Measurements from ENCODE around the gene NTN3.

Gene NTN3

GRCh38 chr16:2481676-2482075 lies 10.6 kb downstream of the NTN3 start:
- no peaks in the 10 kb centered on the region for H3K36me3 ChIP-seq (ENCODE audit: control insufficient read depth, insufficient read depth, low read length)
- DNase-seq (ENCODE audit: extremely low read depth, insufficient read length), result no peak
- H3K27me3 ChIP-seq (replicated peaks; ENCODE audit: control insufficient read depth, insufficient read depth, low read length), result no peaks in the 10 kb centered on the region
- no peak overlapping the region for H3K4me3 ChIP-seq (replicated peaks; ENCODE audit: low read depth, low read length)
- no peak for TF ChIP-seq CTCF (IDR thresholded peaks at IDR 0.05; ENCODE audit: insufficient read depth, low read length, poor library complexity, severe bottlenecking)

GRCh38 chr16:2482249-2482648 lies 11.2 kb downstream of the NTN3 start:
- H3K27me3 ChIP-seq (replicated peaks; ENCODE audit: control insufficient read depth, insufficient read depth, low read length), result no peaks in the 10 kb centered on the region
- no peak overlapping the region for H3K4me3 ChIP-seq (replicated peaks; ENCODE audit: low read depth, low read length)
- TF ChIP-seq CTCF (IDR thresholded peaks at IDR 0.05; ENCODE audit: insufficient read depth, low read length, poor library complexity, severe bottlenecking), result no peak
- no peak for DNase-seq (ENCODE audit: extremely low read depth, insufficient read length)
- H3K36me3 ChIP-seq (ENCODE audit: control insufficient read depth, insufficient read depth, low read length), result no peaks in the 10 kb centered on the region

GRCh38 chr16:2482708-2483534 lies 11.8 kb downstream of the NTN3 start:
- Histone ChIP-seq H3K27me3 (replicated peaks; ENCODE audit: control insufficient read depth, insufficient read depth, low read length) (no peaks in the 10 kb centered on the region), H3K36me3 (ENCODE audit: control insufficient read depth, insufficient read depth, low read length) (no peaks in the 10 kb centered on the region), H3K4me3 (replicated peaks; ENCODE audit: low read depth, low read length) (no peak overlapping the region)
- DNase-seq (ENCODE audit: extremely low read depth, insufficient read length), result no peak
- TF ChIP-seq CTCF (IDR thresholded peaks at IDR 0.05; ENCODE audit: insufficient read depth, low read length, poor library complexity, severe bottlenecking), result no peak

- H3K4me3 ChIP-seq (replicated peaks; ENCODE audit: low read depth, low read length), result no peak overlapping the region
- H3K27me3 ChIP-seq (replicated peaks; ENCODE audit: control insufficient read depth, insufficient read depth, low read length), result no peaks in the 10 kb centered on the region
- no peak for DNase-seq (ENCODE audit: extremely low read depth, insufficient read length)
- no peaks in the 10 kb centered on the region for H3K36me3 ChIP-seq (ENCODE audit: control insufficient read depth, insufficient read depth, low read length)
- no peak for TF ChIP-seq CTCF (IDR thresholded peaks at IDR 0.05; ENCODE audit: insufficient read depth, low read length, poor library complexity, severe bottlenecking)
Measured at GRCh38 chr16:2483939-2484897, 13.1 kb downstream of the NTN3 start.

GRCh38 chr16:2484898-2485508 lies 13.9 kb downstream of the NTN3 start:
- Histone ChIP-seq H3K36me3 (ENCODE audit: control insufficient read depth, insufficient read depth, low read length) (no peaks in the 10 kb centered on the region), H3K4me3 (replicated peaks; ENCODE audit: low read depth, low read length) (no peak overlapping the region), H3K27me3 (replicated peaks; ENCODE audit: control insufficient read depth, insufficient read depth, low read length) (no peaks in the 10 kb centered on the region)
- TF ChIP-seq CTCF (IDR thresholded peaks at IDR 0.05; ENCODE audit: insufficient read depth, low read length, poor library complexity, severe bottlenecking), result no peak
- DNase-seq (ENCODE audit: extremely low read depth, insufficient read length), result no peak

All from GM06990 (cell line).